Stimulated activated CD8-positive, alpha-beta memory T cell treated with anti-CD3 and anti-CD28 coated beads, Interleukin-2, amount 100 ng/mL, for 1 hour (primary cell): ENCODE results near the gene FAT4.

Experiments used
- DNase-seq, 2 donors: peaks; one replicate each; pipeline ENCODE4 v3.0.0-alpha.2; 2020; ENCODE audit warnings: low read depth in 2 of 2

The FAT4 gene

GRCh38 chr4:125314676-125315575 is at the start of gene FAT4:
TSS of gene FAT4 (plus strand) at chr4:125314955. CDS start at chr4:125316412, 1,457 bp downstream.
- no peak for DNase-seq

- DNase-seq: no peak
These were observed 48.9 kb upstream of the FAT4 start for GRCh38 chr4:125265846-125266245.

- DNase-seq: no peak
These were observed 47.7 kb upstream of the FAT4 start for GRCh38 chr4:125266901-125267604.

DNA sequence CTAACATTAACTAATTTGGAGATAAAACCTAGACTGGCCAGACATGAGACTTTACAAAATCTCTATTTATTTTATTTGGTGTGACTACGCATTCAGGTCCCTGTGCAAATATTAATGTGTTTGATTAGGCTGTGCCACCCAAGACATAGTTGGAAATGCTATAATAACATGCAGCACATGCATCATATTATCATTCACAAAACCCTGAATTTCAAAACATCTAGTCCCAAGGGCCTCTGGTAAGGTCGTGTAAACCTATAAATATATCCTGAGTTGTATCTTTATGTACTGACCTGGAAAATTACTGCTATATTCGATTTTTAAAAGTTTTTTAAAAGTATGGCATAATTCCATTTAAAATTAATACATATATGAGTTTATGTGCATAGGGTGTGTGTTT is 47.1 kb upstream of the FAT4 start:
- DNase-seq: no peak

GRCh38 chr4:125268068-125268755 is 46.5 kb upstream of the FAT4 start:
- no peak for DNase-seq

DNA sequence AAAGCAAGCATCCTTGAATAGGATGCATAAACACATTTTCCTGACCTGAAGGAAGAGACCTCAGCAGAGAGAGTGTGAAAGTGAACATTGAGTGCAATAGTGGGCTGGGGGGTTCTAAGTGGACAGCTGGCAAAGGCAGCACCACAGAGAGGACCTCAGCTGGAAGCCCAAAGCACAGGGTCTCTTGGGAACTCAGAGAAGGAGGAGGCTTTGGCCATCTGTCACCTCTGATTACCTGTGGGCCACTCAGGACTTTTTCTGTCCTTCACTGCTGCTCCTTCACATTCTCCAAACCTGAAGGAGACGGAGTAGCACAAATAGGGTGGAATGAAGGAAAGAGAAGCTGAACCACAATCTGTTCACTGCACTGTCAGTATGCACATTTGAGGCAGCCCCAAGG is 37.9 kb upstream of the FAT4 start:
- no peak for DNase-seq

DNA sequence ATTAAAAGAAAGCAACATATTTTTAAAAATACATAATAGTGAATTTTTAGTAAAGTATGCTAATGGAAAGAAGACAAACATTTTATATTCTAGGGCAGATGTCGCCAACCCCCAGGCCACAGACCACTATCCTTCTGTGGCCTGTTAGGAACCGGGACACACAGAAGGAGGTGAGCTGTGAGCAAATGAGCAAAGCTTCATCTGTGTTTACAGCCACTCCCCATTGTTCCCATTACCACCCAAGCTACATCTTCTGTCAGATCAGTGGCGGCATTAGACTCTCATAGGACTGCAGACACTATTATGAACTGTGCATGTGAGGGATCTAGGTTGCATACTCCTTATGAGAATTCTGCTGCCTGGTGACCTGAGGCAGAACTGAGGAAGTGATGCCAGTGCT is 37.0 kb upstream of the FAT4 start:
- no peak for DNase-seq

DNA sequence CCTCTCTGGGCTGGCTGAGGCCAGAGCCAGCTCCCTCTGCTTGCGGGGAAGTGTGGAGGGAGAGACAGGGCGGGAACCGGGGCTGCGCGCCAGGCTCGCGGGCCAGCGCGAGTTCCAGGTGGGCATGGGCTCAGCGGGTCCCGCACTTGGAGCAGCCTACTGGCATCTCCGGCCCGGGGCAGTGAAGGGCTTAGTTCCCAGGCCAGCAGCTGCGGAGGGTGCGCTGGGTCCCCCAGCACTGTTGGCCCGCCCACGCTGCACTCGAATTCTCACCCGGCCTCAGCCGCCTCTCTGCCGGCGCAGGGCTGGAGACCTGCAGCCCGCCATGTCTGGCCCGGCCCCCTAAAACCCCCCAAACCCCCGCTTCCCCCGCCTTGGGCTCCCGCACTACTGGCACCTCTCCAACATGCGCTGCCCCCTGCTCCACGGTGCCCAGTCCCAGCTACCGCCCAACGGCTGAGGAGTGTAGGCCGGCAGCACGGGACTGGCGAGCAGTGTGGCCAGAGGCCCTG is 33.8 kb upstream of the FAT4 start:
- DNase-seq: no peak

- no peak for DNase-seq
These were observed 31.0 kb upstream of the FAT4 start for GRCh38 chr4:125283707-125284279.

DNA sequence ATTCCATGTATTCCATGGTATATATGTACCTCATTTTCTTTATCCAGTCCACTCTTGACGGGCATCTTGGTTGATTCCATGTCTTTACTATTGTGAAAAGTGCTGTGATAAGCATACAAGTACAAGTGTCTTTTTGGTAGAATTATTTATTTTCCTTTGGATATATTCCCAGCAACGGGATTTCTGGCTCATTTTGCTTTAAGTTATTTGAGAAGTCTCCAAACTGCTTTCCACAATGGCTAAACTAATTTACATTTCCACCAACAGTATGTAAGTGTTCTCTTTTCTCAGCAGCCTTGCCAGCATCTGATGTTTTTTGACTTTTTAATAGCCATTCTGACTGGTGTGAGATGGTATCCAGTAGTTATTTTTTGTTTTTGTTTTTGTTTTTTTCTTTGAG is 17.6 kb upstream of the FAT4 start:
- DNase-seq: no peak

GRCh38 chr4:125303058-125303457 is 11.7 kb upstream of the FAT4 start:
- no peak for DNase-seq

DNA sequence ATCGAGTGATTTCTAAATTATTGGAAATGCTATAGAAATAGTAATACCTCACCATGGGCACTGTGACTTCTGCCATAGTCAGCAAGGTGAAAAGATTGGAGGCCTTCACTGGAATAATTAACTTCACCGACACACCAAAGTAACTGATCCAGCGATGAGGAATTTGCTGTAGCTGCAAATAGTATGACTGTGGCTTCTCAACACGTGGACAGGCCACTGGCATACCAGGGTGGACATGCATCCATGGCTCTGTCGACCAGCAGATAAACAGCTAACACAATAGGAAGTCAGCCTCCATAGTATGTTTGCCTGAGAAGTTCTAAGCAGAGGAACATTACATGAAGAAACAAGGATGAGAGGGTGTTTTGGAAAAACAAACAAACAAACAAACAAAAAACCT is 10.9 kb upstream of the FAT4 start:
- DNase-seq: no peak

- no peak for DNase-seq
These were observed 8.6 kb upstream of the FAT4 start for GRCh38 chr4:125306112-125306511.

GRCh38 chr4:125306533-125306932 is 8.2 kb upstream of the FAT4 start:
- no peak for DNase-seq

- no peak for DNase-seq
These were observed 3.3 kb upstream of the FAT4 start for GRCh38 chr4:125311503-125311902.

GRCh38 chr4:125313497-125313896 is 1.3 kb upstream of the FAT4 start:
- no peak for DNase-seq

DNA sequence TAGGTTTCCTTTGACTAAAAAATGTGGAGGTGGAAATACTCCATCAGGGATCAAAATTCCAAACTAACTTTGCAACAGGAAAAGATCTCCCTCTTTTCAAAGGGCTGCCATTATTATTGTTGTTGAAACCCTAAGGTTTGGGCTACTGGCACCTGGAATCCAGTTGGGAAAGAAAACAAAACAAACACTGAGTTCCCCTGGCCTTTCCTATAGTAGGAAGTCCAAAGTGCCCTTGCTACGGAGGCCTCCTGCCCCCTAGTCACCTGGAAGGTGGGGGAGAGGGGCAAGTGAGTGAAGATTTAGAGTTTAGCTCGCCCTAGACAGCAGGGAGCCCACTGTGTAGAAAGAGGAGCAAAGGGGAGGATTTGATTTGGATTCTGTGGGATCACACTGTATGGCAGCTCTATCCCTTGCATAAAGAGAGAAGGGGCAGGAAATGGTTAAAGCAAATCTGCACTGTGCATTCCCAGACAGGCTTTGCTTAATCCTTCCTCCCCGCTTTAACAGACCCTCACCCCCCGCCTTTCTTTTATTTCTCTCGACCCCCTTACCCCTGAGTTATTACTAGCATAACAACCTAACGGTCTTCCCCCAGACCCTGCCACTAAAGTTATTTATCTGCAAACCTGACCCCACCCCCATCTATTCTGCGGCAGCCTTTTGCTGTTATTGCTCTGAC is 627 bp upstream of the FAT4 start:
- no peak for DNase-seq

DNA sequence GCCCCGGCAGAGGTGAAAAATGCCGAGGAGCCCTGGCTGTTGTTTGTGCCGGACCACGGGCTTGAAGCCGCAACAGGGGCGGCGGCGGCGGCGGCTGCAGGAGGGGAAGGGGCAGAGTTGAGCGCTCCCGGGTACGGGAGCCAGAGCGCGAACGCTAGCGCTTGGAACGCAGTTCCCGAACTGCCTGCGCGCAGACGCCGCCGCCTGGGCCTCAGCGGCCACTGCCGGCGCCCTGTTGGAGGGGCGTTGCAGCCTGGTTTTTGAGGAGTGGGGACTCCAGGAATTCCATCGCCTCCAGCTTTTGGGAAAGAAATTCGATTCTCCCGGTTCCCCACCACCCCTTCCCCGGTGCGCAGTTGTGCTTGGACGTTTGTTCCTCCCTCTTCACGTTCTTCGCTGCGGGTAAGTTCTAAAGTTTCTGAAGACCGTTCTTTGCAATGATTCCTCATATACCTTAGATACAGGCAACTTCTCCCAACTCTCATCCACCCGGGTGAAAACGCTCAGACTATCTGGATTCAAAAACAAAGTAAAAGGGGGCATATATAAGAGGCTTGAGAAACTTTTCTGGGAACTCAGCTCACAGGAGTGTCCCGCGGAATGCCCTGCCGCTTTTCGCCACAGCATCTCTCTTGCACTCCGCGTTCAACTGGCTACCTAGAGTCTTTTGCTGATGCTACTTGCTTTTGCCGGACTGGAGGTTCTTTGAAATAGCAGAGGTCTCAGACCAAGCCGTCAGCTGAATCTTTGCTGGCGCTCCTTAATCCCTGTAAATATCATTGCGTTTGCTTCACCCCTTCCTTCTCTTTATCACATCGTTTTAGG is 1.0 kb downstream of the FAT4 start:
- DNase-seq: no peak

DNA sequence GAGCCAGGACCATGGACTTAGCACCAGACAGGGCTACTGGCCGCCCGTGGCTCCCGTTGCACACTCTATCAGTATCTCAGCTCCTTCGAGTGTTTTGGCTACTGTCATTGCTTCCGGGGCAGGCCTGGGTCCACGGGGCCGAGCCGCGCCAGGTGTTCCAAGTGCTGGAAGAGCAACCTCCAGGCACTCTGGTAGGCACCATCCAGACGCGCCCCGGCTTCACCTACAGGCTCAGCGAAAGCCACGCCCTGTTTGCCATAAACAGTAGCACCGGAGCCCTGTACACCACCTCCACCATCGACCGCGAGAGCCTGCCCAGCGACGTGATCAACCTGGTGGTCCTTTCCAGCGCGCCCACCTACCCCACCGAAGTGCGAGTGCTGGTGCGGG is 1.6 kb downstream of the FAT4 start:
- no peak for DNase-seq

GRCh38 chr4:125316791-125317524 is 2.2 kb downstream of the FAT4 start:
- no peak for DNase-seq
